Stimulated activated CD8-positive, alpha-beta memory T cell treated with anti-CD3 and anti-CD28 coated beads, Interleukin-4, amount 100 ng/mL, for 4 hours (primary cell): Measurements from ENCODE around the gene MAP2.

Source experiments
- DNase-seq, 2 donors: peaks; one replicate each; pipeline ENCODE4 v3.0.0-alpha.2; 2020; ENCODE audit warnings: low read depth in 2 of 2, low spot score in 1 of 2

The MAP2 gene

DNA sequence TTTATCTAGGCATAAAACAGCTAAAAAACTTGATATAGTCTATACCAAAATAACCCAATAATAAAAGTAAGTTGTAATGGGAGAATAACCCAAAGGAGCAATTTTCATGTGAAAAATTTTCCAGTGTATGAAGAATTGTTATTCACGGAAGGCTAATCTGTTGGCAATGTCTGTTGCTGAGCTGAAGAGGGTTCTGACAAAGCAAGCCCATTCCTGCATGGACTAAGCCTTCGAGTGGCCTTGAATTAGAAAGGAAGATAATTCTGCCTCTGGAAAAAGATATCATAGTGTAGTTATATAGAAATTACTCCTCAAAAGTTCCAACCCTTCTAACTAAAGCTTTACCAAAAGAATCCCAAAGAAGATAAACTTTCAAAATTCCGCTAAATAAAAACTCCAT is 101.5 kb downstream of the MAP2 start:
- DNase-seq, result no peak

DNA sequence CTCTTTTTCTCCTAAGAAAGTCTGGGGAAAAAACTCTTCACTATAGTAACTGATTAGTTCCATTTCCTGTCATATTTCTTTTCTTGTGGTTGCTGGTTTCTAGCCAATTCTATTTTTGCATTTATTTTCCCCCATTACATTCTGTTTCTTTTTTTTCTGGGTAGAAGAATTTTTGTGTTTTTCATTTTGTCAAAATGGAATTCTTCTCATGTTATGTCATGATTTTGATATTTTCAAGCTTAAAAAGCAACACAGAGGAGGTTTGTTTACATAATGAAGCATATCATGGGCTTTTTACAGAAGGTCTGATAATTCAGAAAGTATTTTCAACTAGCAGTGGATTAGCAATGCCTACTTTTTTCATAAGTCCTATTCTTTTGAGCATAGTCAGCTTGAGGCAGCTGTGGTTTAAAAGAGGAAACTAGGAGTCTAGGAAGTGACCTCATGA is 102.0 kb downstream of the MAP2 start:
- no peak for DNase-seq

DNA sequence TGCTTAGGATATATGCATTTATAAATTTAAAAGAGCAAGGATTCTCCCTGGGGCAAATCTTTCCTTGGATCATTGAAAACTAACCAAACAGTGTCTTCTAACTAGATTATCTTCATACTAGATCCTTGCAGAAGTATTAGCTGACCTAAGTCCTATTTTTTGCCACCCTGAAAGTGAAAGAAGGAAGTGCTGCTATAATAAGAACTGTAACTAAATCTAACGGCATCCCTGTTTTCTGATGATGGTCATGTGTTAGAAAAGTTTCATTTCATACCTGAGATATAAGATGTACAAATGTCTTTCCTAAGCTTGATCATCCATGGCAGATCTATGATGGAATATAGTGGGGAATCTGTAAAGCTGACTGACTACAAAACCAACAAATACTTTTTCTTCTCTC is 102.7 kb downstream of the MAP2 start:
- no peak for DNase-seq

DNA sequence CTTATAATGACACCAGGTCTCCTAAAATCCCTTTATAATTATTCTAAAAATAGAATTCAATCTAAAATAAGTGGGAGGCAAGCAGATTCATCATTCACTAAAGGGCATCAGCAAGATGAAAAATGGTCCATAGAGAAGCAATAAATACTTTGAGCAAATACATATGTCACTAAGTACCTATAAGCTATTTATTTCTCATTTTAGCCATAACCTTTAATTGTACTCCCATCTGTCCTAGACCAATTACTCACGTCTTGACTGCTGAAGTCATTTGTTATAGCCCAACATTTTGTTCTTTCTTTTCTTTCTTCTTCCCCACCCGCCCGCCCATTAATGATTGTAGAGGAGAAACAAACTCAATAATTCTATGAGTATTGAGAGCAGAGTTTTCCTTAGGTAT is 105.7 kb downstream of the MAP2 start:
- no peak for DNase-seq

GRCh38 chr2:209532321-209532720 is 108.5 kb downstream of the MAP2 start:
- no peak for DNase-seq

DNA sequence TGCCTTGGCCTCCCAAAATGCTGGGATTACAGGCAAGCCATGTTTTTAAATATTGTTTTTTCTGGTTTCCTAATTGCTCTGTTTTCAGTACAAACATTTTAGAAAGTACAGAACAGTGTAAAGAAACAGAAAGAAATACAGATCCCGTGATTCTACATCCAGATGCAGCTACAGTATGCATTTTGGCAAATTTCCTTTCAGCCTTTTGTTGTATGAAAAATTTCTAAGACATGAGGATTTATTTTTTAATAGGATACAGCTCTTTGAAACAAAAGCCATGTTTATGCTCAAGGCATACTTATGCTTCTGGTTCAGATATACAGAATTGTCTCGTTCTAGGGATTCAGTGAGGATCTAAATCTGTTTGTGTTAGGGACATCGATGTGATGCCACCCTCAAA is 109.5 kb downstream of the MAP2 start:
- no peak for DNase-seq

GRCh38 chr2:209534228-209534627 is 110.4 kb downstream of the MAP2 start:
- DNase-seq, result no peak

GRCh38 chr2:209536363-209536762 is 112.5 kb downstream of the MAP2 start:
- no peak for DNase-seq

DNA sequence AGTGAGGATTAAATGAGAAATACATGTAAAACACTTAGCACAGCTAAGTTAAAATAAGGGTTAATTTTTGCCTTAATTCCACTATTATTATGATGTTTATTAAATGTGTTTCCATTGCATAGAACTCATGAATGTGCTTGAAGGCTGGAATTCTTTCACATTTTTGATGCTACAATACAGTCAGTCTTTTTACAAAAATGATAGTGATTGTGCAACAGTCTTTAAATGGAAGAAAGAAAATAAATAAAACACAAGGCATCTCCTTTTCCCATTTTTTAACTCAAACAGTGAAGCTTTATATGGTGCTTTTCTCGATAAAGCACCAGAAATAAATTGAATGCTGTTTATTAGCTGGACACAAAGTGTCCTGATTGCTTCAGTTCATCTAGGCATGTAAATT is 123.9 kb downstream of the MAP2 start:
- no peak for DNase-seq

DNA sequence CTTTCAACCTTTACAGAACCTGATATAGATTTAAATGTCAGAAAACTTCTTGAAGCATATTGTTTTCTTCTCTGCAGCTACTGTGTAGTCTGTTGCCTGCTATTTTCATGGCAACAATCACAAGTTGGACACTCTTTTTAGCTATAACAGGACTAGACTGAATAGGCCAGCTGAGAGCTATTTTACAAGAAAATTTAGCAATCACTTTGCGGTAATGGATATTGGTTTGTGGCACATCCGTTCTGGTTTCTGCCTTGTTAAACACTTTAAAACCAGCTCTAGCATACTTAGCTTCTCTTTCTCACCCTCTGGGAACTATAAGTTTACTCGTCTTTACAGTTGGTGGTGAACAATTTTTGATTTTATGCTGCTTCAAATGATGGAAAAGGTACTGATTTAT is 125.7 kb downstream of the MAP2 start:
- no peak for DNase-seq

DNA sequence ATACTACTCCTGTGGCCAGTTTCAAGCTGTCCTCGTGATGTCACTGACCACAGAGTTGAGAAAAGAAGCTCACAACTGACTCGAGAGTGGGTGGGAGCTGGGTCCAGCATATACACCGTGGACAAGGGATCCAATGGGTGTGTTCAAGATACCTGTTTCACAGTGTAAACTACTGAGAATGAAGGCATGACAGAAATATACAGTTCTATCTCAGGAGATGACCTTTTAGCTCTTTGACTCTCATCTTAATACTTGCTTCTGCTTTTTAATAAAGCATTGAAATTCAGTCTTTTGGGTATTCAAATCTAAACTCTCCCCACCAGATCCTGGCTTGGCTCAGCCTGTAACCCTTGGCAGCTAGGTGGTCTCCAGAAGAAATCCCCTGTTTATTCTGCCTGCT is 130.1 kb downstream of the MAP2 start:
- no peak for DNase-seq

DNA sequence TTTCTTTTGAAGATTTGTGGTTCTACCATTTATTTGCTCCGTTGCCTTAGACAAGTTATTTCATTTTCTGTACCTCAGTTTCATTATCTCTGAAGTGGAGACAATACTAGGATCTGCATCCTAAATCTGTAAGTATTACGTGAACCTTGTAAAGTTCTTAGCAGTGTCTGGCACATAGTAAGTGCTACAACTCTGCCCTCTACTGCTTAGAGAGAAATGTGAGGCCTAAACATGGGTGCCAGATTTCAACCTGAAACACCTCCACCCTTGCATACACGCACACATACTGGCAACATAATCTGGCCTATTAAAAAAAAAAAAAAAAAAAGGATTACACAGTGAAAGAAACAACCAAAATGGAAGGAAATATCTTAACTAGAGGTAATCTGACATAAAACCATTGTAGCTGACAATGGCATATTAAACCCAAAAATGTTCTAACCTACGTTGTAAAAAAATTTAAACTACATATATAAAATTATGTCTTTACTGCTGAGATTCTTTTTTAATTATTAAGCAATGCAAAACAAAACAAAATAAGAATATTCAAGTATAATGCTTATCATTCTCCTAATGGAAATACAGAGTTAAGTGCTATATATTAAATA is 132.6 kb downstream of the MAP2 start:
- DNase-seq, result no peak

DNA sequence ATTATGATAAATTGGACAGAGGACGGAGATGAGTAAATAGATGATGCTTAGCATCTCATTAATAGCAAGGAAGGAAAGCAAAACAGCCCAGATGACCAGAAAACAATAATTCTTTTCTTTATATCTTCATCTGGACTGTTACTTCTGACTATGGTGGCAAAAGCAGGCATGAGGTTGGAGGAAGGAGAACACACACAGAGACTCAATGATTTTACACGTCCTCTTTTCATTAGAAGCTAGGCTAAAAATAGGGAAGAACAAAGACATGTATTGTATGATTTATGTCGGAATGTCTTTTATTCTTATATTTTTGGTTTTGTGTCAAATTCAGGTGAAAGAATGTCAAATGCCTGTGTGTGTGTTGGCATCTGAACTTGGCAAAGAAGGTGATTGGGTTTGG is 137.1 kb downstream of the MAP2 start:
- no peak for DNase-seq

DNA sequence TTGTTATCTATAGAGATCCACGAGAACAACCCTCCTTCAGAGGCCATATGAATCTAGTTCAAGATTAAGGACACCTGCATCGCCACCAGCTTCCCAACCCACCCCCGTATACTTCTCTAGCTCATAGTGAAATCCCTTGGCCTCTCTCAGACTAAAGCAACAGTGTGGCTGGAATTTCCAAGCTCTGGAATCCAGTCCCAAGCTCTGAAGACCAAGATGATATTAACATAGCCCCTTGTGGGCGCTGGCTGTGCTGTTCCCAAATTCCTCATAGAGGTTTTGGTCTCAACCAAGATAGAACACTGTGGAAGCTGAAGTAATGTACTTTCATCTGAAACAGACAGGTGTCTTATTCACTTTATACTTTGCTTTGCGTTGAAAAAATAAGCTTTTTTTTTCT is 139.6 kb downstream of the MAP2 start:
- no peak for DNase-seq

DNA sequence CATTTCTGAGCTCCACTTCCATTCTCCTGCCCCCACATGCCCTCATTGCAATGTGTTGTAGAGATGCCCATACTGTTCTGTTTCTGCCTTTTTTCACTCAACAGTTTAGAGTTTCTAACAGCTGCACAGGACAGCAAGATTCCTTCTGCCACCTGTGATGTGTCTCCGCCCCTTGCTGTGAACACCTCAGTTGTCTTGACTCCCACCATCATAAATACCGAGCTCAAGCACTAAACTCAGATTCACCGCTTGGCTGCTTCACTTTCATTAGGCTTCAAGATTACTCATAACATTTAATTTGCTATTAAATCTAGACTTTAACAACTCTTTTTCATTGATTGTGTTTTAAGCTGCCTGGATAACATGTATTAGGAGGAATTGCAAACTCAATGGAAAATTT is 141.0 kb downstream of the MAP2 start:
- no peak for DNase-seq

DNA sequence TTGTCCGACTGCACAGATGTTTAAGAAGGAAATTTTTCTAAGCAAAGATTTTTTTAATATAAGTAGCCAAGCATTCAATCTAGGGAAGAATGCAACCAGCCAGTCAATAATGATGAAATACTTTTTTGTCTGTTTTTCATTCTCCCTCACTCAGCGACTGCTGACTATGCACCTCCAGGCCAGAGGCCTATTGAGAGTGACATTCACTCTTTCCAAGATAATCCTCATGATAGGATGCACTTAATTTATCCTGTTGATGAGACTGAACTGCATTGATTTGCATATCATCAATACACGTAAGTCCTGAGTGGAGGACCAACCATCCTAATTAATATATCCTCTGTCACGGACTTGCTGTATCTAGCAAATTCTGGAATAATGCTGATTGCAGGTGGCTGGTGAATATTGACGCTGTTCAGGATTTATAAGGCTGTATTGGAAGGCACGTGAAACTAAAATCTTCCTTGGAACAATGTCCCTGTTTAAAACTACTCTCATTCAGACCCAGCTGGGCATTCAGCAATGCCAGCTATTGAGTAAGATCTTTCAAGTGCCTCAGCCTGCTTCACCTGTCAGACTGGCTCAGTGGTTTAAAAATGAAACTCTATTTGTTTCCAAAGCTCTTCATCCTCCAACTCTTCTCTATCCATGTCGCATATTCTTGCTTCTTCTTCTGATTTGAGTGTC is 142.2 kb downstream of the MAP2 start:
- no peak for DNase-seq

- DNase-seq, result no peak
Observed at GRCh38 chr2:209570194-209570593, 146.3 kb downstream of the MAP2 start.

DNA sequence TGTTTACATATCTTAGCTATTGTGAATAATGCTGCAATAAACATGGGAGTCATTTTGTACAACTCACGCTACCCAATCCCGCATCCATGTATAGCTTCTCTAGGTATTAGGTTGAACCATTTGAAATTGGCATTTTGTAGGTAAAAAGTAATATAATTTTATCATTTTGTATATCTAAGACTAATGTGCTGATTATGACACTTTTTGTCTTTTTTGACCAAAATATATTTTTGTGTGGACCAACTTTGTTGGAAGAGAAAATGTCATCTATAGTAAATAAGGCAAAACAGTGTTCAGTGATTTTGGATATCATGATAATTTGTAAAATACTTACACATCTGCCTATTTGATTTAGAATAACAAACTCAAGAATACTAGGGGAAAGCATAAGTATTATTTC is 150.7 kb downstream of the MAP2 start:
- no peak for DNase-seq

DNA sequence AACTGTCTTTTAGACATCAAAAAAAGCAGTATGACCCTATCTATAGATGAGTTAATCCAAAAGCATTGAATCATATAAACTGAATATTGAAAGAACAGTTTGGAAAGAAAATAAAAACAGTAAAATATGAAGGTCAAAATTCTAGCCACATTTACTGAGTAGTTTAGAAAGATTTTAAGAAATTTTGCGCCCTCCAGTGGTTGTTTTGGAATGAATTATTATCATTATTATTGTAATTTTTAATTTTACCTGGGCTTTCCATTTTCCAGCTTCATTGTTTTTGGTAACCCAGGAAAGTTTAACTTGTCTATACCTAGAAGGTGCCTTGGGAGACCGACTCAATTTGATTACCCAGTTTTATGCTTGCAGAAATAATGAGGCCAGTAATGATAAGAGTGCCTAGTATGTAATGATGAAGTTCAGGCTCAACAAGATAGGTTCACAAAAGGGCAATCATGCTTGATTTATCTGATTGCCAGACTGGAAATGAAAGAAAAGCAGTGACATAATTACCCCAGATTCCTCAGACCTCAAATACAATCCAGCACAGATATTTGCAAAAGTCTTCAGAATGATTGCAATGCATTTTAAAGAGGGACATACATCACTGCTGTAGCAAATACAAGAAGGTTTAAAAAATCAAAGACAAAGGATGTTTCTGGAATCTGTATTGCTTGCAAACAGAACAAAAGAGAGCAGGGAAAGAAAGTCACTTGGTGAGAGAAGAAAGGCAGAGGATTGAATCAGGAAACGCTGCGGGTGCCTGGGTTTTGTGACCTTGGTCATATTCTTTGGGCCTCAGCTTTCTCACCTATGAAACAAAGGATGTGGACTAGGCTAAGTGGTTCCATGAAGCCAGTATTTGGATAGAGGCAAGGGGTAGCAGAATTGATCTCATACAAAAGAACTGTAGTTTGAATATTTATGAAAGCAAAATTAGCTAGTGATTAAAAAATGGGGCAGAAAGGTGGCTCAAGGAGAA is 153.8 kb downstream of the MAP2 start:
- no peak for DNase-seq

GRCh38 chr2:209578394-209579001 is 154.7 kb downstream of the MAP2 start:
- no peak for DNase-seq

- no peak for DNase-seq
Observed at GRCh38 chr2:209579230-209579749, 155.4 kb downstream of the MAP2 start.
